CD4-positive, alpha-beta memory T cell (primary cell): ENCODE results near the gene CALM1. TPM values are rescaled to one million over a fixed set of nuclear protein-coding genes. Genes with fewer than 3 reads are reported as not detected.

Source experiments
- CTCF ChIA-PET: fragments of 350-600 bp; sonication (Branson Sonifier 250); formaldehyde crosslinking; loops from one replicate; lab custom pipeline; 2021; ENCODE audit warnings: inconsistent platforms; ENCODE audit not compliant: partially characterized antibody; lab: Charles Lee
- POLR2A ChIA-PET: fragments of 350-600 bp; sonication (Branson Sonifier 250); formaldehyde crosslinking; loops from one replicate; lab custom pipeline; 2021; ENCODE audit not compliant: partially characterized antibody; lab: Charles Lee
- DNase-seq, 5 donors: peaks; one replicate each; pipeline versions ENCODE4 v3.0.0 to v3.0.0-alpha.2; 2020 to 2022; ENCODE audit warnings: mixed read lengths in 1 of 5
- H3K27ac ChIP-seq: one replicate; pipeline ENCODE4 v1.7.0; 2013; ENCODE audit warnings: low read depth, low read length
- H3K27me3 ChIP-seq: 2 replicates; pipeline ENCODE4 v1.7.0; 2013; ENCODE audit warnings: mild to moderate bottlenecking, low read length, moderate library complexity; ENCODE audit not compliant: insufficient read depth
- H3K36me3 ChIP-seq: 2 replicates; pipeline ENCODE4 v1.7.0; 2013; ENCODE audit warnings: mild to moderate bottlenecking, low read length, moderate library complexity; ENCODE audit not compliant: insufficient read depth
- H3K4me1 ChIP-seq: 2 replicates; pipeline ENCODE4 v1.7.0; 2013; ENCODE audit warnings: mild to moderate bottlenecking, low read length, moderate library complexity; ENCODE audit not compliant: insufficient read depth
- H3K4me3 ChIP-seq, 2 donors: one replicate each; pipeline ENCODE4 v1.7.0; 2013; ENCODE audit warnings: low read length in 2 of 2, mild to moderate bottlenecking in 1 of 2
- H3K9me3 ChIP-seq, 2 donors: one replicate each; pipeline ENCODE4 v1.7.0; 2013; ENCODE audit warnings: low read length in 2 of 2, control low read depth in 1 of 2; ENCODE audit not compliant: control insufficient read depth in 1 of 2
- H3K27ac Mint-ChIP-seq, 7 donors: one replicate each; pipeline ENCODE4 v1.8.0; 2020 to 2021; ENCODE audit warnings: mixed read lengths in 7 of 7, mild to moderate bottlenecking in 6 of 7, inconsistent platforms in 3 of 7, moderate library complexity in 3 of 7
- H3K27me3 Mint-ChIP-seq, 2 donors: one replicate each; pipeline ENCODE4 v1.8.0; 2020 to 2021; ENCODE audit warnings: mixed read lengths in 2 of 2
- H3K36me3 Mint-ChIP-seq, 2 donors: one replicate each; pipeline ENCODE4 v1.8.0; 2020 to 2021; ENCODE audit warnings: mixed read lengths in 2 of 2, inconsistent platforms in 1 of 2, mild to moderate bottlenecking in 1 of 2
- H3K4me1 Mint-ChIP-seq, 4 donors: one replicate each; pipeline ENCODE4 v1.8.0; 2020 to 2021; ENCODE audit warnings: mixed read lengths in 4 of 4, mild to moderate bottlenecking in 1 of 4
- H3K4me3 Mint-ChIP-seq, 8 donors: one replicate each; pipeline ENCODE4 v1.8.0; 2020 to 2021; ENCODE audit warnings: mixed read lengths in 8 of 8, mild to moderate bottlenecking in 7 of 8, moderate library complexity in 6 of 8, inconsistent platforms in 3 of 8
- H3K9me3 Mint-ChIP-seq, 8 donors: one replicate each; pipeline ENCODE4 v1.8.0; 2020 to 2021; ENCODE audit warnings: mixed read lengths in 8 of 8, mild to moderate bottlenecking in 5 of 8, inconsistent platforms in 3 of 8, moderate library complexity in 1 of 8
- intact Hi-C: fragments of 100-400 bp; cut with micrococcal nuclease; formaldehyde crosslinking; loops from one replicate; pipeline ENCODE4 v1.15.1; 2023
- polyA plus RNA-seq, 2 donors: library from polyadenylated mRNA; unstranded; fragments of 300-500 nt; fragmentation: Illumina TruSeq; gene quantifications; one replicate each; pipeline ENCODE4 v1.2.3, GENCODE V29; 2021
- total RNA-seq, 2 experiments: library from RNA; stranded (reverse); gene quantifications; one replicate each; pipeline ENCODE4 v1.2.3, GENCODE V29; 2021

Gene CALM1
- total and polyA plus RNA-seq, 4 experiments from 2014 or later, result 693 to 3,289 (median 1,711) TPM

DNA sequence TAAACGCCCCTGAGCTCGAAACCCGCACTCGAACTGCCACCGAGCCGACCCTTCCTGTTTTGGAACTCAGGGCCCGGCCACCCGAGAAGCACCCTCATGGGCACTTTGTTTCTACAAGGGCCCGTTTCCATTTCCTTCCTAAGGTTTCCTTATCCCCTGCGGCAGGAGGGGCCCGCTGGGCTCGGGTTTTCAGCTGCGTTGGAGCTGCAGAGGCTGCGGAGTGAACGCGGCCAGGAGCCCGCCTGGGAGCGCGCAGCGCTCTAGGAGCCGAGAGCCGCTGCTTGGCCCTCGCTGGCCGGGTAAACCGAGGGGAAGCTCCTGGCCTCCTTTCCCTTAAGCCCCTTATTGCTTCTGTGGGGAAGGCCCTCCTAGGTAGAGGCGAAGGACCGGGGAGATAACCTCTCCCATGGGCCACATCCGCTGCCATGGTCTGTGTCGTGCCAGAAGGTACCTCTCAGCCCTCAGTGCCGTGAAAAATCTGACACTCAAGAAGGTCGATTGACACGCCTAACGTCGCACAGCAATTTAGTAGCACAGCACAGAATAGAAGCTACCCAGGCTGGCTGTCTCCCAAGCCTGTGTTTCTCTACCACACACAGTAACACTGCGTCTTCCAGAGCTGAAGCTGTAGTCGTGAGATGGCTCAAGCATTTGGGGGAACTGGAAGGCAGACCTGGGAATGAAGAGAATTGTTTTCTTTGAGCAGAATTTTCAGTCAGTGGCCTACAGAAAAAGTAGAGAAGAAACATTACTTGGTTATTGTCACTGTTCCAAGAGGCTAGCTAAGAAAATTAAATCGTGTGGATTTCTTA lies 12.9 kb upstream of the CALM1 start:
- ChIA-PET CTCF (interaction anchor here (1.0 to 9.7 kb wide), 6 partner anchors 9 to 375 kb away, joined by 3 to 119 read pairs (median 6); partner anchors contain the start of gene CALM1), POLR2A (interaction anchor here (0.5 to 17.2 kb wide), 22 partner anchors 9 to 1656 kb away, joined by 3 to 1009 read pairs (median 4); partner anchors contain the start of genes CALM1, GPR68, NRDE2 and PSMC1)
- Histone ChIP-seq H3K36me3 (no peaks in the 10 kb centered on the region), H3K4me3 (peak overlapping the region; percentile 63 to 95), H3K9me3 (no peaks in the 10 kb centered on the region), H3K4me1 (peaks cover 31% of the 10 kb centered on the region), H3K27me3 (no peaks in the 10 kb centered on the region), H3K27ac (peak overlapping the region; percentile 93)
- intact Hi-C loops, result loop anchor here (1.0 to 10.0 kb wide), 7 partner anchors 13 to 1491 kb away; partner anchors contain the start of genes CALM1, EFCAB11, NRDE2 and PPP4R3A
- Mint-ChIP-seq H3K4me3 (no peak overlapping the region), H3K36me3 (peaks cover 0 to 2% of the 10 kb centered on the region in 2 donors), H3K27ac (no peak overlapping the region), H3K4me1 (peaks cover 4 to 18% (median 9%) of the 10 kb centered on the region in 4 donors), H3K27me3 (no peaks in the 10 kb centered on the region), H3K9me3 (peaks cover 0 to 2% (median 0%) of the 10 kb centered on the region in 8 donors)
- peak; percentile 68 to 81 (median 78) for DNase-seq

- CTCF ChIA-PET, result interaction anchor here (1.0 to 9.7 kb wide), 5 partner anchors 12 to 375 kb away, joined by 3 to 119 read pairs (median 9); partner anchors contain the start of gene CALM1
- H3K9me3 ChIP-seq, result no peaks in the 10 kb centered on the region
- no peaks in the 10 kb centered on the region for H3K36me3 ChIP-seq
- intact Hi-C loops, result loop anchor here (5.0 to 10.0 kb wide), 2 partner anchors 1128 to 1490 kb away; partner anchors contain the start of gene PPP4R3A
- Mint-ChIP-seq H3K27ac (no peak overlapping the region), H3K4me1 (peaks cover 4 to 17% (median 9%) of the 10 kb centered on the region in 4 donors), H3K36me3 (peaks cover 0 to 2% of the 10 kb centered on the region in 2 donors), H3K4me3 (no peak overlapping the region), H3K27me3 (no peaks in the 10 kb centered on the region), H3K9me3 (peaks cover 0 to 2% (median 0%) of the 10 kb centered on the region in 8 donors)
- POLR2A ChIA-PET, result interaction anchor here (0.5 to 17.2 kb wide), 17 partner anchors 16 to 1656 kb away, joined by 3 to 1009 read pairs (median 6); partner anchors contain the start of genes CALM1, GPR68, NRDE2 and PSMC1
- peak in 4 of 5 donors; percentile 68 to 80 (median 74) for DNase-seq
- peak overlapping the region; percentile 63 to 95 for H3K4me3 ChIP-seq
- peak overlapping the region; percentile 93 for H3K27ac ChIP-seq
- H3K27me3 ChIP-seq, result no peaks in the 10 kb centered on the region
- peaks cover 31% of the 10 kb centered on the region for H3K4me1 ChIP-seq
Measured at GRCh38 chr14:90384543-90384911, 12.3 kb upstream of the CALM1 start.

DNA sequence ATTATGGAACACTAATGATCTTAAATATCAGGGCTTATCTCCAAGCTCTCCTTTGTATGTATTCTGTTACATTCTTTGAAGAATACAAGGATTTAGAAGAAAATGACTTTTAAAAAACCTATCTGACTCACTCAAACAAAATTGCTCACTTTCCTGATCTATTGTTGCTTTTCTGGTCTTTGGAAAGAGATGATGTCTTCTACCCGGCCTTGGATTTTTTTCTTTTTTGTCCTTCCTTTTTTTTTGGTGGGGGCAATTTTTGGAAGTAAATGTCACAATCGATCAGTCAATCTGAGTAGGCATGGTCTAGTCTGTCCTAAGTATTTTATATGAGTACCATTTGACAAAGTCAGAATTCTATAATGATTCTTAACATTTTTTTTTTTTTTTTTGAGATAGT lies 10.5 kb upstream of the CALM1 start:
- Mint-ChIP-seq H3K4me3 (no peak overlapping the region), H3K36me3 (peaks cover 0 to 2% of the 10 kb centered on the region in 2 donors), H3K27me3 (no peaks in the 10 kb centered on the region), H3K9me3 (peaks cover 0 to 2% (median 0%) of the 10 kb centered on the region in 8 donors), H3K4me1 (peaks cover 0 to 15% (median 8%) of the 10 kb centered on the region in 4 donors), H3K27ac (peak overlapping the region in 6 of 7 donors; percentile 23 to 88 (median 82))
- no peak for DNase-seq
- ChIA-PET CTCF (interaction anchor here (9.7 kb wide), 1 partner anchor 17 kb away, joined by 119 read pairs; no protein-coding TSS in a partner anchor), POLR2A (interaction anchor here (17.2 kb wide), 1 partner anchor 15 kb away, joined by 1009 read pairs; the partner anchor contains the start of gene CALM1)
- Histone ChIP-seq H3K4me3 (no peak overlapping the region), H3K4me1 (peaks cover 31% of the 10 kb centered on the region), H3K27ac (no peak overlapping the region), H3K36me3 (no peaks in the 10 kb centered on the region), H3K27me3 (no peaks in the 10 kb centered on the region), H3K9me3 (no peaks in the 10 kb centered on the region)
- intact Hi-C loops, result loop anchor here (10.0 kb wide), 1 partner anchor 1488 kb away; no protein-coding TSS in a partner anchor

DNA sequence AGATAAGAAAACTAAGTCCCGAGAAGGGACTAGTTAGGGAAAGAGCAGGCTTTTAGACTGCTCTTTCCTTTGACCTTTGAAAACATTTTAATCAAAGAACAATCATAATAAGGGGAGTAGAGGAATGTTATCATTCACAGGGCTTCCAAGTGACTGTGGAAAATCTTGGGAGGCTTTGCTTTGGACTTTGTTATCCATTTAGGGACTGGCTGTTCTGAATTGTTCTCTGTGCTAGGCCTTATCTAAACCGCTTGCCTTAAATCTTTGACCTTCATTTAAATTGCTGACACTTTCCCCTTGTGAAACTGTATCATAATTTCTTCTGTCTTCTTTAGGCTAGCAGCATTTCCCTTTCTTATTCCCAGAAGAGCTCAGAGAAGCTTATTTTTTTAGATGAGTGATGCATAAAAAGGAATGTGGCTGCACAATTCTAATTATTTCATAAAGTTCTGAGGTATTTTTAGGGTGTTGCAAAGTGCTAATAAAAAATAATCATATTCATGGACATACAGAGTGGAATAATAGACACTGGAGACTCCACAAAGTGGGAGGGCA lies 9.5 kb upstream of the CALM1 start:
- Histone ChIP-seq H3K27ac (no peak overlapping the region), H3K36me3 (no peaks in the 10 kb centered on the region), H3K9me3 (no peaks in the 10 kb centered on the region), H3K27me3 (no peaks in the 10 kb centered on the region), H3K4me1 (peaks cover 23% of the 10 kb centered on the region), H3K4me3 (no peak overlapping the region)
- intact Hi-C loops, result loop anchor here (10.0 kb wide), 1 partner anchor 1488 kb away; no protein-coding TSS in a partner anchor
- Mint-ChIP-seq H3K27ac (peak overlapping the region in 1 of 7 donors; percentile 77), H3K4me1 (peaks cover 0 to 15% (median 7%) of the 10 kb centered on the region in 4 donors), H3K27me3 (no peaks in the 10 kb centered on the region), H3K36me3 (peaks cover 0 to 2% of the 10 kb centered on the region in 2 donors), H3K4me3 (no peak overlapping the region), H3K9me3 (peaks cover 0 to 2% (median 0%) of the 10 kb centered on the region in 8 donors)
- ChIA-PET POLR2A (interaction anchor here (17.2 kb wide), 1 partner anchor 14 kb away, joined by 1009 read pairs; the partner anchor contains the start of gene CALM1), CTCF (interaction anchor here (9.7 kb wide), 1 partner anchor 16 kb away, joined by 119 read pairs; no protein-coding TSS in a partner anchor)
- no peak for DNase-seq

DNA sequence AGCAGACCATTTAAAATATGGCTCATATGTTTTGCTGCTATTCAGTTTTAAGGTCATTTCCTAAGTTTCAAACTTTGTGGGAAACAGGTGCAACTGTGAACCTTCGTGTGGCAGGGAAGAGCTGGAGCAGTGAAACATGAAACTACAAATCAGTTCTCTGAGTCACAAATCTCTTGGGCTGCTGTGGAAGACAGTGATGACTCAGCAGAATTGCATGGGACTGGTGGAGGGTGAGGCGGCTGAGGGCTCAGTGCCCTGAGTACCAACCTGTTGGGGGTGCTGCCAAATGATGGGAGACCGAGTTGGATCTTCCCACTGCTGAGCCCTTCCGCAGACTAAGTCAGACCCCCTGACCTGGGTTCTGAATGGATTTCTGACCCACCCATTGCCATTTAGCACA lies 8.4 kb upstream of the CALM1 start:
- Histone ChIP-seq H3K36me3 (no peaks in the 10 kb centered on the region), H3K27me3 (no peaks in the 10 kb centered on the region), H3K4me1 (peaks cover 22% of the 10 kb centered on the region), H3K9me3 (no peaks in the 10 kb centered on the region), H3K27ac (no peak overlapping the region), H3K4me3 (no peak overlapping the region)
- DNase-seq, result no peak
- intact Hi-C loops, result loop anchor here (10.0 kb wide), 1 partner anchor 1486 kb away; no protein-coding TSS in a partner anchor
- H3K4me3 Mint-ChIP-seq, result no peak overlapping the region
- H3K9me3 Mint-ChIP-seq, result peaks cover 0 to 2% (median 0%) of the 10 kb centered on the region in 8 donors
- peak overlapping the region in 1 of 7 donors; percentile 77 for H3K27ac Mint-ChIP-seq
- no peaks in the 10 kb centered on the region for H3K27me3 Mint-ChIP-seq
- H3K4me1 Mint-ChIP-seq, result peaks cover 0 to 15% (median 7%) of the 10 kb centered on the region in 4 donors
- ChIA-PET CTCF (interaction anchor here (9.7 kb wide), 1 partner anchor 14 kb away, joined by 119 read pairs; no protein-coding TSS in a partner anchor), POLR2A (interaction anchor here (17.2 kb wide), 1 partner anchor 13 kb away, joined by 1009 read pairs; the partner anchor contains the start of gene CALM1)
- peaks cover 0 to 2% of the 10 kb centered on the region in 2 donors for H3K36me3 Mint-ChIP-seq

DNA sequence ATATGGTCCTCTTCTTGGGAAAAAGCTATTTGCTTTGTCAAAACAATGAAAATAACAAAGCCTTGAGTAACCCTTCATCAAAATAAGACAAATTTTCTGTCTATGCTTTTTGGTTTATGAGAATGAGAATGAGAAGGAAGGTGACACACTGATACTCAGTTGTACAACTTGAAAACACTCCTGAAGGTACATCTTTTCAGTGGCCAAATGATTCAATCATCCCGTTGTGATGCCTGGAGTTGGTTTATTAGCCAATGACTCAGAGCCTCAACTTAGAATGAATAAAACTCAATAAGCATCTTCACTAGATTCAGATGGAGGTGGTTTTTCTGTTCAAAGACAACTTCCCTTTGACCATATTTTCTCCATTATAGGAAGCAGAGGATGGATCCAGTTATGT lies 7.8 kb upstream of the CALM1 start:
- Histone ChIP-seq H3K4me1 (peaks cover 21% of the 10 kb centered on the region), H3K9me3 (no peaks in the 10 kb centered on the region), H3K36me3 (no peaks in the 10 kb centered on the region), H3K4me3 (no peak overlapping the region), H3K27me3 (no peaks in the 10 kb centered on the region), H3K27ac (no peak overlapping the region)
- Mint-ChIP-seq H3K9me3 (peaks cover 0 to 2% (median 0%) of the 10 kb centered on the region in 8 donors), H3K4me3 (no peak overlapping the region), H3K27ac (peak overlapping the region in 2 of 7 donors; percentile 0 to 48), H3K27me3 (no peaks in the 10 kb centered on the region), H3K4me1 (peaks cover 0 to 14% (median 7%) of the 10 kb centered on the region in 4 donors), H3K36me3 (peaks cover 0 to 2% of the 10 kb centered on the region in 2 donors)
- ChIA-PET CTCF (interaction anchor here (9.7 kb wide), 1 partner anchor 14 kb away, joined by 119 read pairs; no protein-coding TSS in a partner anchor), POLR2A (interaction anchor here (17.2 kb wide), 1 partner anchor 12 kb away, joined by 1009 read pairs; the partner anchor contains the start of gene CALM1)
- DNase-seq, result no peak
- intact Hi-C loops, result loop anchor here (10.0 kb wide), 1 partner anchor 1486 kb away; no protein-coding TSS in a partner anchor
